GM18907 (cell line): ENCODE measurements around the gene KLHL12.

Source experiments
- ATAC-seq: cut with Tn5 transposase; IDR thresholded peaks from one replicate; pipeline ENCODE4 v1.9.1; 2021; ENCODE audit warnings: mild to moderate bottlenecking, moderate library complexity; ENCODE audit not compliant: unreplicated experiment

KLHL12 gene

DNA sequence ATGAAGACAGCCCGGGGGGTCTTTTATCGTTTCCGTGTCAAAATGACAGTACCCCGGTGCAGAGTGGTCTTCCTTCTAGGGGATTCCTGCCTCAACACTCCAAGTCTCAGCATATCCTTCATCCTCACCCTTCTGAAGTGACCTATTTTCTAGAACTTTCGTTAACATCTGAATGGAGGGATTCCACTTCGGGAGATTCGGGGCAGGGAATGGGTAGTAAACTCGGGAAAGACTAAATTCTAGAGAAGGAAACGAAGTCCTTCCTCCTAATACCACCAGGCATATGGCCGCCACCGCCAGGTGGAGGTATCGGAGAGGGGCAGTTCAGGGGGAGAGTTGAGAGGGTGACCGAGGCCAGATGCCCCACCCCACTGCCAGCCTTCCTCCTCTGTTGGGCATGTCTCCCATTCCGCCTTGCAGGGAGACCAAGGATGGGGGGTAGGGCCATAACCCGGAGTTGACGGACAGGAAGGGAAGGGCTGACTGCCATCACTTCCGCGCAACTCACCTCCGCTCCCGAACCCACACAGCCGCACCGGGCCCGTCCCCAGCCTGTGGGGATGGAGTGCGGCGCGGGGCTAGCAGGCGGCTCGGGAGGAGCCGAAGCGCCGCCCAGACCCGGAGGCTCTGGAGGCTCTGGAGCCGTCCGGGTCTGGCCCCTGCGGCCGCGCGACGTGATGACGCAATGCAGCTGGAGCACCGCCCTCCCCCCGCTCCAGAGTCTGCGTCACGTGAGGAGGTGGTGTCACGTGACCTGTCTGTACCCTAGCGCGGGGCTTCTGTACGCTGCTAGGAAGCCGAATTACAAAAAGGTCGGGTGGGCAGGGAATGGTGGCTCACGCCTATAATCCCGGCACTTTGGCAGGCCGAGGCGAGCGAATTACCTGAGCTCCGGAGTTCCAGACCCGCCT, at the start of gene KLHL12:
KLHL12 (minus strand) TSS at position 654 of the 911 bp plus-strand sequence. CDS start 2,072 bp downstream, outside the sequence.
- ATAC-seq = peak; percentile 89

DNA sequence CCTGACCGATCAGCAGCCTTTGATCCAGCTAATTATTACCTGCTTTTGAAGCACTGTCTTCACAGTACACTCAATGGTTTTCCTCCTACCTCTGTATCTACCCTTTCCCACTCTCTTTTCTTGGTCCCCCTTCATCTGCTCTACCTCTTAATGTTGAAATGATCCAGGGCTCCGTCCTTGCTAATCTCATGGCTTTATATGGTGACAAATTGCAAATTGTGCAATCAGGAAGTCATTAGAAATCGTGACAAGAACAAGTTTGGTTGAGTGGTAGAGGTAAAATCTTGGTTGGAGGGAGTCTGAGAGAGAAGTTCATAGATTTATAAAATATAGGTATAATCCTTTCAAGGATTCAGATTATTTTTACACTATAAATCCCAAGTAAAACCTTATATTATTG, 49.6 kb upstream of the KLHL12 start:
- ATAC-seq = no peak

GRCh38 chr1:202974856-202975255, 47.8 kb upstream of the KLHL12 start:
- no peak for ATAC-seq

DNA sequence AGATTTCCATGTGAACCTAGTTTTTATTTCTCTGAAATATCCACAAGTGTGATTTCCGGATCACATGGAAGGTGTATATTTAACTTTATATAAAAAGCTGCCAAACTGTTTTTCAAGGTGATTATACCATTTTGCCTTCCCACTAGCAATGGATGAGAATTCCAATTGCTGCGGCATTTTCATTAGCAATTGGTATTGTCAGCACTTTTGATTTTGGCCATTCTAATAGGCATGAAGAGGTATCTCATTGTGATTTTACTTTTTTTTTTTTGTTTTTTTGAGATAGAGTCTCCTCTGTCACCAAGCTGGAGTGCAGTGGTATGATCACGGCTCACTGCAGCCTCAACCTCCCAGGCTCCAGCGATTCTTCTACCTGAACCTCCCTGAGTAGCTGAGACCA, 45.0 kb upstream of the KLHL12 start:
- ATAC-seq = no peak

DNA sequence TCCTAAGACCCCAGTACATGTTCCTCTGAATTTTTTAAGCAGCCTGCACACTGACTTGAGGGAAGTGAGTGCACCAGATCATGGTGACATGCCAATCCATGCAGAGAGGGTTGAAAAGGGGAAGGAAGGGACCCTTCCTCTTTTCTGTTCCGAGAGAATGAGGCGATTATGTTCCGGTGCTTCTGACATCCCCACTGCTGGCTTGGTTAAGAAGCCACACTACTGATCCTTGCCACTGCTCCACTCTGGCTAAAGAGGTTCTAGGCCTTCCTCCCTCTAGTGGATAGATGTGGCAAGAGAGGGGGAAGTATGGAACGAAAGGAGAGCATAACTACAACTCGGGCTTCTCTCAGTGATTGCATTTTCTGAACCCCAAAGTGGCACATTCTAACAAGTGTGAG, 41.9 kb upstream of the KLHL12 start:
- ATAC-seq = peak; percentile 51

DNA sequence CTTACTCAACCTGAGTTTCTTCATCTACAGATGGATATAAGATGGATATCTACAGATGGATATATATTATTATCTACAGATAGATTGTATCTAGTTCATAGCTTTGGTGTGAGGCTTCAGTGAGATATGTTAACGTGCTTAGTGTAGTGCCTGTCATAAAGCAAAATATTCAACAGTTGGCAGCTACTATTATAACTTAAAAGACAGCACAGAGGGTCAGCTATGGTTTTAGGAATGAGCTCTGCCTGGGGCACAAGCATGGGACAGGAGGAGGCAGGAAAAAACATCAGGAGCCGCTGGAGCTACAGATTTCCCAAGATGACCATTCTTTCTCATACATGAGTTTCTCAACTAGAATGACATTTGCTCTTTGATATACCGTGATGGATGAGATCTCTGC, 41.3 kb upstream of the KLHL12 start:
- ATAC-seq = no peak

GRCh38 chr1:202967684-202968281, 40.7 kb upstream of the KLHL12 start:
- ATAC-seq = peak; percentile 25

GRCh38 chr1:202966006-202966898, 39.2 kb upstream of the KLHL12 start:
- no peak for ATAC-seq

DNA sequence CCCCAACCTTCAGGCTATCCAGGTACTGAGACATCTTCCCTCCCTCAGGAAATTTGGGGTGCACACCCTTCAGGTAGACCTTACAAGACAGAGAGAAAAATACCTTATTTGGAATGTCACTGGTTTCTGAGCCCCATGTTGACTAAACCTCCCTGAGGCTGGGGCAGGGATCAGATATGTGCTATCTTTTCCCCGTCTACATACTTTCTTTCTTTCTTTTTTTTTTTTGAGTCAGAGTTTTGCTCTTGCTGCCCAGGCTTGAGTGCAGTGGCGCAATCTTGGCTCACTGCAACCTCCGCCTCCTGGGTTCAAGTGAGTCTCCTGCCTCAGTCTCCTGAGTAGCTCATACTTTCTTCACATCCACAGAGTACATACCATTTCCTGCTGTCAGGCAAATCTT, 38.4 kb upstream of the KLHL12 start:
- ATAC-seq = no peak

GRCh38 chr1:202964791-202965410, 37.9 kb upstream of the KLHL12 start:
- no peak for ATAC-seq

GRCh38 chr1:202961220-202961880, 34.3 kb upstream of the KLHL12 start:
- no peak for ATAC-seq

GRCh38 chr1:202959276-202959620, 32.2 kb upstream of the KLHL12 start:
- ATAC-seq = no peak

GRCh38 chr1:202958544-202959275, 31.7 kb upstream of the KLHL12 start:
- ATAC-seq = peak; percentile 3

DNA sequence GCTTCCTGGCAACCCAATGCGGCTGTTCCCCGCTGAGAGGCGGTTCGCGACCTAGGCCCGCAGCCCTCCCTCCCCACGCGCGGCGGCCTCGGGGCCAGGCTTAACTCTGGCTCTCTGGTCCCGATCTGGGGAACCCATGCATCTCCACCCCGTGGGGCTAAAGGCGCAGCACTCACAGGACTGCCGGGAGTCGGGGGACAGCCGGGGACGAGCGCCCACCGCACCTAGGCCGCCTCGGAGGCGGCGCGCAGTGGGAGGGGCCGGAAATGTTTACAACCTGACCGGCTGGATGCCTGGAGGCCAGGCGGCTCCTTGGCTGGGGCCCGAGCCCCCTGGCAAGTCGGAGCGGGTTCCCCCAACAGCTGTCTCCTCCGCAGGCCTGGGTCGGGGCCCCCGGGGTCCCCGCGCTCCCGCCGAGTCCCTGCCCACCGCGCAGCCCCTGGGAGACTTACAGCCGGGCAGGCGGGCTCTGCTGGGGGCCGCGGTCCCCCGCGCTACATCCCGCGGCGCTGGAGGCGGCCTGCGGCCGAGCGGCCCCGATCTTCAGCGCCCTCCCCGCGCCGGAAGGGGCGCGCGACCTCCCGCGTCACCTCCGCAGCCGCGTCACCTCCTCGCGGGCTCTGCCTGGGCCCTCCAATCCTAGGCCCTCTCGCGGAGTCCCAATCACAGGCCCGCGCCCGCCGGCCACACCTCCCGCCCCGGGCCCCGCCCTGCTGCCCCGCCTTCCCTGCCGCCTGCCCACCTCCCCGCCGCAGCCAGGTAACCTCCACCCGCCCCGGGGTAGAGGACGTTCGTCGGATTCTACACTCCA, 30.9 kb upstream of the KLHL12 start, which contains the start of gene ADIPOR1:
ADIPOR1 (minus strand) TSS at position 580 of the 811 bp plus-strand sequence. CDS start 7,242 bp downstream, outside the sequence.
- peak; percentile 94 for ATAC-seq

DNA sequence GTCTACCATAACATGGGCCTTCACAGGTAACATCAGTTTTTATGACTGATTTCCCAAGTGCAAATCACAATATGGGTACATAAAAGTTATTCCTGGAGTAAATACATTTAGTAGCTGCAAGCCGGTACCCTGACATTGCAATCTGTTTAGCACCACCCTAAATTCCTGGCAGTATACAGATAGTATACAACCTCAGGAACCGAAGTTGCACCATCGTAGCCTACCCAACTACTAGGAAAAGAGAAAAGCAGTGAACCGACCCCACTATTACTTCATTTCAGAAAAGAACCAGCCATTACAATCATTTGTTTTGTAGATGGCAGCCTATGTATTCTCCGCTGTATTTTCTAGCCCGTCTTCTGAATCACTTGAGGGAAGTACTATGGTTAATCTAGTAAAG, 29.9 kb upstream of the KLHL12 start:
- ATAC-seq = no peak

- no peak for ATAC-seq
These were observed 27.2 kb upstream of the KLHL12 start for GRCh38 chr1:202954057-202954745.

GRCh38 chr1:202953392-202953791, 26.4 kb upstream of the KLHL12 start:
- ATAC-seq = no peak

GRCh38 chr1:202952818-202953217, 25.8 kb upstream of the KLHL12 start:
- no peak for ATAC-seq
